Fibroblast of skin of back (primary cell): ENCODE data around the gene GSG1L.
A peak's percentile ranks its signal among the peaks of the same experiment; 100 is the strongest.
"Not testable (repeated sequence)": the region's sequence is repeated elsewhere in the genome, so short reads cannot be mapped to it uniquely, and the experiment has no call there.

Source experiments
- DNase-seq: peaks from one replicate; pipeline ENCODE4 v3.0.0-alpha.2; 2013

GSG1L gene

GRCh38 chr16:27980076-27980775 lies 83.3 kb downstream of the GSG1L start:
- no peak for DNase-seq

- DNase-seq, result not testable (repeated sequence)
Observed at GRCh38 chr16:27979668-27980067, 83.8 kb downstream of the GSG1L start.

- no peak for DNase-seq
Observed at GRCh38 chr16:27978876-27979275, 84.6 kb downstream of the GSG1L start.

GRCh38 chr16:27977966-27978365 lies 85.5 kb downstream of the GSG1L start:
- no peak for DNase-seq

- no peak for DNase-seq
Observed at GRCh38 chr16:27976990-27977389, 86.5 kb downstream of the GSG1L start.

GRCh38 chr16:27974896-27975540 lies 88.5 kb downstream of the GSG1L start:
- DNase-seq, result no peak

- DNase-seq, result no peak
Observed at GRCh38 chr16:27973678-27974077, 89.8 kb downstream of the GSG1L start.

GRCh38 chr16:27972500-27972899 lies 91.0 kb downstream of the GSG1L start:
- DNase-seq, result peak; percentile 7

- DNase-seq, result no peak
Observed at GRCh38 chr16:27969574-27969973, 93.9 kb downstream of the GSG1L start.

GRCh38 chr16:27967169-27967568 lies 96.3 kb downstream of the GSG1L start:
- no peak for DNase-seq

GRCh38 chr16:27966756-27967155 lies 96.8 kb downstream of the GSG1L start:
- no peak for DNase-seq

GRCh38 chr16:27965801-27966200 lies 97.7 kb downstream of the GSG1L start:
- no peak for DNase-seq

GRCh38 chr16:27963471-27963965 lies 100.0 kb downstream of the GSG1L start:
- no peak for DNase-seq

GRCh38 chr16:27962197-27962596 lies 101.3 kb downstream of the GSG1L start:
- no peak for DNase-seq

GRCh38 chr16:27961296-27961620 lies 102.3 kb downstream of the GSG1L start:
- no peak for DNase-seq

- no peak for DNase-seq
Observed at GRCh38 chr16:27960619-27961295, 102.8 kb downstream of the GSG1L start.

GRCh38 chr16:27959914-27960313 lies 103.6 kb downstream of the GSG1L start:
- no peak for DNase-seq

GRCh38 chr16:27954191-27954590 lies 109.3 kb downstream of the GSG1L start:
- DNase-seq, result no peak

GRCh38 chr16:27952811-27953210 lies 110.7 kb downstream of the GSG1L start:
- no peak for DNase-seq

GRCh38 chr16:27951489-27952120 lies 111.9 kb downstream of the GSG1L start:
- no peak for DNase-seq

GRCh38 chr16:27950206-27950887 lies 113.2 kb downstream of the GSG1L start:
- DNase-seq, result no peak

GRCh38 chr16:27947696-27948095 lies 115.8 kb downstream of the GSG1L start:
- no peak for DNase-seq
